Neural progenitor cell (in vitro differentiated cells): Measurements from ENCODE around the gene FLCN.

Experiments used
- CTCF ChIP-seq: fragments of 200-600 bp; sonication (generic); IDR thresholded peaks from 2 replicates; pipeline ENCODE4 v1.5.1; 2017; ENCODE audit warnings: antibody characterized with exemption, mild to moderate bottlenecking
- EZH2 ChIP-seq: fragments of 200-600 bp; sonication (generic); IDR thresholded peaks from 2 replicates; pipeline ENCODE4 v1.6.1; 2017; ENCODE audit warnings: antibody characterized with exemption, mild to moderate bottlenecking, moderate library complexity
- EZH2phosphoT487 ChIP-seq: fragments of 200-600 bp; sonication (generic); IDR thresholded peaks from 2 replicates; pipeline ENCODE4 v1.6.1; 2017; ENCODE audit warnings: antibody characterized with exemption

- no peak for TF ChIP-seq CTCF
- TF ChIP-seq EZH2, result no peak
- TF ChIP-seq EZH2phosphoT487, result no peak
Measured at GRCh38 chr17:17181666-17182597, 55.0 kb downstream of the FLCN start.
